Trophoblast cell (in vitro differentiated cells and primary cell): ENCODE measurements around the gene RNF7.

Source experiments
- DNase-seq, 2 donors: peaks; one replicate each; pipeline ENCODE4 v3.0.0-alpha.2; 2016
- H2AFZ ChIP-seq: 2 replicates; pipeline ENCODE4 v1.6.1; 2013; ENCODE audit warnings: low read length, moderate library complexity, mild to moderate bottlenecking; ENCODE audit not compliant: insufficient read depth, poor library complexity
- H2AK5ac ChIP-seq: 2 replicates; pipeline ENCODE4 v1.6.1; 2013; ENCODE audit warnings: mild to moderate bottlenecking, low read length
- H2BK120ac ChIP-seq: 2 replicates; pipeline ENCODE4 v1.6.1; 2013; ENCODE audit warnings: low read length, mild to moderate bottlenecking, moderate library complexity; ENCODE audit not compliant: insufficient read depth, poor library complexity
- H2BK12ac ChIP-seq: 2 replicates; pipeline ENCODE4 v1.6.1; 2013; ENCODE audit warnings: mild to moderate bottlenecking, low read length, moderate library complexity
- H2BK5ac ChIP-seq: 2 replicates; pipeline ENCODE4 v1.6.1; 2013; ENCODE audit warnings: low read length, low read depth, moderate library complexity, mild to moderate bottlenecking; ENCODE audit not compliant: poor library complexity
- H3K14ac ChIP-seq: 2 replicates; pipeline ENCODE4 v1.6.1; 2013; ENCODE audit warnings: mild to moderate bottlenecking, low read length
- H3K18ac ChIP-seq: 2 replicates; pipeline ENCODE4 v1.6.1; 2013; ENCODE audit warnings: mild to moderate bottlenecking, low read length
- H3K23ac ChIP-seq: 2 replicates; pipeline ENCODE4 v1.6.1; 2013; ENCODE audit warnings: low read length
- H3K27ac ChIP-seq: 2 replicates; pipeline ENCODE4 v1.5.1; 2013; ENCODE audit warnings: low read depth, mild to moderate bottlenecking, inconsistent platforms, low read length, moderate library complexity
- H3K27me3 ChIP-seq: 2 replicates; pipeline ENCODE4 v1.6.1; 2013; ENCODE audit warnings: inconsistent platforms, mild to moderate bottlenecking, low read length, moderate library complexity; ENCODE audit not compliant: insufficient read depth
- H3K36me3 ChIP-seq, 2 experiments: 1 replicate in 1 of 2; 2 replicates in 1 of 2; pipeline ENCODE4 v1.6.1; 2013; ENCODE audit warnings: low read length in 2 of 2, mild to moderate bottlenecking in 2 of 2, moderate library complexity in 1 of 2; ENCODE audit not compliant: insufficient read depth in 2 of 2, control insufficient read depth in 1 of 2
- H3K4ac ChIP-seq: 2 replicates; pipeline ENCODE4 v1.6.1; 2013; ENCODE audit warnings: low read depth, mild to moderate bottlenecking, low read length, moderate library complexity
- H3K4me1 ChIP-seq, 2 experiments: 1 replicate in 1 of 2; 2 replicates in 1 of 2; pipeline ENCODE4 v1.6.1; 2013; ENCODE audit warnings: low read length in 2 of 2, mild to moderate bottlenecking in 2 of 2, moderate library complexity in 1 of 2; ENCODE audit not compliant: insufficient read depth in 2 of 2, control insufficient read depth in 1 of 2
- H3K4me2 ChIP-seq: 2 replicates; pipeline ENCODE4 v1.6.1; 2013; ENCODE audit warnings: inconsistent platforms, mild to moderate bottlenecking, low read length, moderate library complexity
- H3K4me3 ChIP-seq: 2 replicates; pipeline ENCODE4 v1.5.1; 2013; ENCODE audit warnings: mild to moderate bottlenecking, low read depth, low read length, inconsistent platforms
- H3K79me1 ChIP-seq: one replicate; pipeline ENCODE4 v1.6.1; 2013; ENCODE audit warnings: low read length
- H3K79me2 ChIP-seq: 2 replicates; pipeline ENCODE4 v1.6.1; 2013; ENCODE audit warnings: low read length, mild to moderate bottlenecking; ENCODE audit not compliant: control insufficient read depth, insufficient read depth, poor library complexity
- H3K9ac ChIP-seq: 2 replicates; pipeline ENCODE4 v1.6.1; 2013; ENCODE audit warnings: mild to moderate bottlenecking, low read length
- H3K9me3 ChIP-seq: 2 replicates; pipeline ENCODE4 v1.6.1; 2013; ENCODE audit warnings: low read depth, mild to moderate bottlenecking, control low read depth, inconsistent platforms, low read length; ENCODE audit not compliant: insufficient read depth
- H4K12ac ChIP-seq: 2 replicates; pipeline ENCODE4 v1.6.1; 2013; ENCODE audit warnings: low read depth, mild to moderate bottlenecking, low read length, moderate library complexity
- H4K8ac ChIP-seq: 2 replicates; pipeline ENCODE4 v1.6.1; 2013; ENCODE audit warnings: low read depth, mild to moderate bottlenecking, low read length, moderate library complexity
- H4K91ac ChIP-seq: one replicate; pipeline ENCODE4 v1.6.1; 2013; ENCODE audit warnings: low read depth, mild to moderate bottlenecking, low read length, moderate library complexity
- WGBS: extraction: QIAGEN DNeasy Blood & Tissue Kit; methylation state at CpG from one replicate; pipeline ENCODE4 v1.1.7; 2013; ENCODE audit warnings: missing lambda C conversion rate; ENCODE audit not compliant: insufficient read length, insufficient coverage; ENCODE audit errors: extremely low coverage; 5-methylcytosine and 5-hydroxymethylcytosine counted together

RNF7 gene

DNA sequence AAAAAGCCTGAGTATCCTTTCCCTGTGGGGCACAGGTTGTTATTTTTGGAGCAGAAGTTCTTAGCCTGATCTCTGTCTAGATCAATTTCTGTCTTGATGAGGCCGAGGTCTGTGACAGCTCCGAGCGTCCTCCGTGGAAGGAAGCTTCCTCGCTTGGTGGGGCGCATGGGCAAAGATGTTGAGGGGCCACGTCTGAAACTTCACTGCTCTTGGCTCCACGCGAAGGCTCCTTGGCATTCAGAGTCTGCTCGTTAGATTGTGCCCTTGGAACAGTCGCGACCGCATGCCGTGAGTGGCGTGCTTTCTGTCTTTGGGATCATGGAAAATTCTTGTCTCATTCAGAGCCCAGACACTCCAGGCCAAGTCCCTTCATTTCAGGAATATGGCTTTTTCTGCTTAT, 38.8 kb downstream of the RNF7 start:
- DNase-seq, result no peak
- Histone ChIP-seq H3K79me1 (no peaks in the 10 kb centered on the region), H2BK120ac (no peak overlapping the region), H3K4me3 (no peak overlapping the region), H2BK5ac (no peak overlapping the region), H3K23ac (no peak overlapping the region), H2BK12ac (no peak overlapping the region), H3K9me3 (no peaks in the 10 kb centered on the region), H3K79me2 (no peaks in the 10 kb centered on the region), H3K9ac (no peak overlapping the region), H3K4me2 (no peak overlapping the region), H4K12ac (no peak overlapping the region), H3K18ac (no peak overlapping the region), H2AFZ (no peak overlapping the region), H4K91ac (no peak overlapping the region), H4K8ac (no peak overlapping the region), H3K4me1 (no peaks in the 10 kb centered on the region), H3K4ac (no peak overlapping the region), H3K27me3 (no peaks in the 10 kb centered on the region), H3K14ac (no peak overlapping the region), H3K36me3 (no peaks in the 10 kb centered on the region), H3K27ac (no peak overlapping the region), H2AK5ac (no peak overlapping the region)
- WGBS, result no CpG with 5 or more reads among the region's 15 CpGs

GRCh38 chr3:141777957-141778813, 40.1 kb downstream of the RNF7 start:
- Histone ChIP-seq H3K79me1 (no peaks in the 10 kb centered on the region), H3K79me2 (no peaks in the 10 kb centered on the region), H3K36me3 (no peaks in the 10 kb centered on the region), H3K4ac (no peak overlapping the region), H2BK120ac (no peak overlapping the region), H4K12ac (no peak overlapping the region), H2AFZ (no peak overlapping the region), H3K27ac (no peak overlapping the region), H4K91ac (no peak overlapping the region), H4K8ac (no peak overlapping the region), H3K14ac (no peak overlapping the region), H2AK5ac (no peak overlapping the region), H3K18ac (no peak overlapping the region), H3K4me3 (no peak overlapping the region), H2BK12ac (no peak overlapping the region), H3K27me3 (no peaks in the 10 kb centered on the region), H3K9me3 (no peaks in the 10 kb centered on the region), H3K4me1 (no peaks in the 10 kb centered on the region), H3K9ac (no peak overlapping the region), H3K4me2 (no peak overlapping the region), H2BK5ac (no peak overlapping the region), H3K23ac (no peak overlapping the region)
- no peak for DNase-seq
- WGBS, result no CpG with 5 or more reads among the region's 42 CpGs

- H3K79me1 ChIP-seq, result no peaks in the 10 kb centered on the region
- no peak overlapping the region for H2BK12ac ChIP-seq
- DNase-seq, result no peak
- no CpG with 5 or more reads among the region's 1 CpG for WGBS
- no peaks in the 10 kb centered on the region for H3K4me1 ChIP-seq
- no peak overlapping the region for H3K14ac ChIP-seq
- H4K91ac ChIP-seq, result no peak overlapping the region
- no peak overlapping the region for H3K4ac ChIP-seq
- no peak overlapping the region for H4K8ac ChIP-seq
- H3K23ac ChIP-seq, result no peak overlapping the region
- no peak overlapping the region for H3K9ac ChIP-seq
- no peaks in the 10 kb centered on the region for H3K36me3 ChIP-seq
- no peak overlapping the region for H4K12ac ChIP-seq
- no peak overlapping the region for H2BK120ac ChIP-seq
- H3K9me3 ChIP-seq, result no peaks in the 10 kb centered on the region
- no peak overlapping the region for H3K4me2 ChIP-seq
- no peak overlapping the region for H2AK5ac ChIP-seq
- H3K79me2 ChIP-seq, result no peaks in the 10 kb centered on the region
- H2AFZ ChIP-seq, result no peak overlapping the region
- no peak overlapping the region for H2BK5ac ChIP-seq
- H3K27me3 ChIP-seq, result no peaks in the 10 kb centered on the region
- H3K27ac ChIP-seq, result no peak overlapping the region
- H3K4me3 ChIP-seq, result no peak overlapping the region
- H3K18ac ChIP-seq, result no peak overlapping the region
Measured at GRCh38 chr3:141779667-141780066, 41.6 kb downstream of the RNF7 start.

DNA sequence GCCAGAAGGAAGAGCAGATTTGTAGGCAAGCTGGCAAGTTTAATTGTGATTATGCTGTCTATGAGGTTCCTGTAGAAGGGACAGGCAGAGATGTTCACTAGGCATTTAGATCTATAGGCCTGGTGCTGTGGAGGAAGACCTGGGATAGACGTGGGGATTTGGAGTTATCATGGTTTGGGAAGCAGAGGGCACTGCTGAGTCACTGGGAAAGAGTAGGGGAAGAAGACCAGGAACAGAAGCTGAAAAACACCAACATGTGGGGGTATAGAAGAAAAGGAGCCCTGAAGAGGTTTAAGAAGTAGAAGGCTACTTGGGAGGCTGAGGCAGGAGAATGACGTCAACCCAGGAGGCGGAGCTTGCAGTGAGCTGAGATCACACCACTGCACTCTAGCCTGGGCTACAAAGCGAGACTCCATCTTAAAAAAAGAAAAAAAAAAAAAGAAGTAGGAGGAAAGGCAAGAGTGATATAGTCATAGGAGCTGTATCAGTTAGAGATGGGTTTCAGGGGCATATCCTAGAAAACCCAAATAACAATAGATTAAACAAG, 44.4 kb downstream of the RNF7 start:
- H2AK5ac ChIP-seq, result no peak overlapping the region
- H3K9ac ChIP-seq, result no peak overlapping the region
- H4K12ac ChIP-seq, result no peak overlapping the region
- no peak overlapping the region for H3K27ac ChIP-seq
- H2BK5ac ChIP-seq, result no peak overlapping the region
- no peak overlapping the region for H4K91ac ChIP-seq
- no CpG with 5 or more reads among the region's 4 CpGs for WGBS
- no peaks in the 10 kb centered on the region for H3K9me3 ChIP-seq
- H3K4ac ChIP-seq, result no peak overlapping the region
- DNase-seq, result no peak
- H3K36me3 ChIP-seq, result no peaks in the 10 kb centered on the region
- no peak overlapping the region for H2AFZ ChIP-seq
- H3K14ac ChIP-seq, result no peak overlapping the region
- no peak overlapping the region for H2BK12ac ChIP-seq
- no peak overlapping the region for H3K4me2 ChIP-seq
- no peaks in the 10 kb centered on the region for H3K27me3 ChIP-seq
- no peaks in the 10 kb centered on the region for H3K4me1 ChIP-seq
- no peaks in the 10 kb centered on the region for H3K79me1 ChIP-seq
- H4K8ac ChIP-seq, result no peak overlapping the region
- no peak overlapping the region for H3K4me3 ChIP-seq
- no peak overlapping the region for H3K23ac ChIP-seq
- H3K79me2 ChIP-seq, result no peaks in the 10 kb centered on the region
- H3K18ac ChIP-seq, result no peak overlapping the region
- no peak overlapping the region for H2BK120ac ChIP-seq
